B cell (primary cell): ENCODE measurements around the gene NAMPT. TPM values are rescaled to one million over a fixed set of nuclear protein-coding genes. Genes with fewer than 3 reads are reported as not detected.
"Not testable (repeated sequence)": the region's sequence is repeated elsewhere in the genome, so short reads cannot be mapped to it uniquely, and the experiment has no call there.

Experiments used
- ATAC-seq: fragments of 200-7000 bp; cut with Tn5 transposase; one replicate; pipeline ENCODE4 v1.10.0; 2021; ENCODE audit warnings: low read depth, mild to moderate bottlenecking, moderate number of reproducible peaks, moderate library complexity
- CTCF ChIA-PET: fragments of 350-600 bp; sonication (Branson Sonifier 250); formaldehyde crosslinking; loops from one replicate; lab custom pipeline; 2021; ENCODE audit warnings: antibody characterized with exemption, inconsistent platforms; lab: Charles Lee
- POLR2A ChIA-PET: fragments of 350-600 bp; sonication (Branson Sonifier 250); formaldehyde crosslinking; loops from one replicate; lab custom pipeline; 2021; ENCODE audit warnings: antibody characterized with exemption; lab: Charles Lee
- DNase-seq: peaks from one replicate; pipeline ENCODE4 v3.0.0; 2013
- H2AFZ ChIP-seq: 2 replicates; pipeline ENCODE4 v1.6.1; 2012; ENCODE audit warnings: mild to moderate bottlenecking, low read depth, low read length; ENCODE audit not compliant: insufficient read depth, poor library complexity, severe bottlenecking
- H3K27ac ChIP-seq, 2 donors: 1 replicate in 1 of 2; 2 replicates in 1 of 2; pipeline ENCODE4 v1.5.1; 2012 to 2013; ENCODE audit warnings: low read length in 2 of 2, mild to moderate bottlenecking in 2 of 2, moderate library complexity in 1 of 2
- H3K27me3 ChIP-seq, 4 experiments: fragments of 200-600 bp in 1 of 4; sonication (generic) in 1 of 4; replicated peaks in 1 of 4; 1 replicate in 2 of 4; 2 replicates in 2 of 4; pipeline versions ENCODE4 v1.6.1 to v1.7.0; 2013 to 2016; ENCODE audit warnings: low read length in 3 of 4, mild to moderate bottlenecking in 2 of 4, mixed read lengths in 1 of 4, moderate library complexity in 1 of 4; ENCODE audit not compliant: insufficient read depth in 4 of 4, control insufficient read depth in 3 of 4; ENCODE audit errors: control extremely low read depth in 1 of 4
- H3K36me3 ChIP-seq, 2 experiments: replicated peaks in 1 of 2; 1 replicate in 1 of 2; 2 replicates in 1 of 2; pipeline versions ENCODE4 v1.6.1 to v1.7.1; 2013; ENCODE audit warnings: low read length in 1 of 2; ENCODE audit not compliant: insufficient read depth in 2 of 2, control insufficient read depth in 1 of 2; ENCODE audit errors: control extremely low read depth in 1 of 2, extremely low read depth in 1 of 2
- H3K4me1 ChIP-seq, 2 donors: fragments of 200-600 bp in 1 of 2; sonication (generic) in 1 of 2; 1 replicate in 1 of 2; 2 replicates in 1 of 2; pipeline versions ENCODE4 v1.5.1 to v1.6.1; 2013 to 2017; ENCODE audit warnings: low read length in 2 of 2; ENCODE audit not compliant: control insufficient read depth in 2 of 2, insufficient read depth in 2 of 2
- H3K4me2 ChIP-seq: replicated peaks from 2 replicates; pipeline ENCODE3; 2012; ENCODE audit warnings: mild to moderate bottlenecking, low read depth, low read length; ENCODE audit not compliant: poor library complexity, severe bottlenecking
- H3K4me3 ChIP-seq, 5 experiments: fragments of 200-600 bp in 1 of 5; sonication (generic) in 1 of 5; 1 replicate in 3 of 5; 2 replicates in 2 of 5; pipeline versions ENCODE4 v1.5.1 to v1.7.0; 2011 to 2016; ENCODE audit warnings: low read length in 4 of 5, mild to moderate bottlenecking in 4 of 5, low read depth in 2 of 5, control low read depth in 1 of 5, moderate library complexity in 1 of 5; ENCODE audit not compliant: insufficient read depth in 1 of 5; ENCODE audit errors: control extremely low read depth in 1 of 5, extremely low read depth in 1 of 5
- H3K79me2 ChIP-seq: fragments of 200-600 bp; sonication (generic); one replicate; pipeline ENCODE4 v1.6.0; 2016; ENCODE audit warnings: low read length; ENCODE audit not compliant: control insufficient read depth, insufficient read depth
- H3K9ac ChIP-seq: fragments of 200-600 bp; sonication (generic); 2 replicates; pipeline ENCODE4 v1.6.1; 2017; ENCODE audit warnings: mild to moderate bottlenecking, low read length, moderate library complexity
- H3K9me3 ChIP-seq, 3 donors: one replicate each; pipeline versions ENCODE4 v1.6.1 to v1.7.1; 2013; ENCODE audit warnings: low read length in 2 of 3; ENCODE audit not compliant: control insufficient read depth in 2 of 3, insufficient read depth in 1 of 3; ENCODE audit errors: control extremely low read depth in 1 of 3
- H4K20me1 ChIP-seq: 2 replicates; pipeline ENCODE4 v1.6.0; 2012; ENCODE audit warnings: mild to moderate bottlenecking, low read length; ENCODE audit not compliant: insufficient read depth, control insufficient read depth, poor library complexity, severe bottlenecking
- H3K27ac Mint-ChIP-seq: one replicate; pipeline ENCODE4 v1.8.0; 2021; ENCODE audit warnings: mixed read lengths
- H3K27me3 Mint-ChIP-seq: one replicate; pipeline ENCODE4 v1.8.0; 2021; ENCODE audit warnings: mixed read lengths
- H3K4me1 Mint-ChIP-seq: one replicate; pipeline ENCODE4 v1.8.0; 2021; ENCODE audit warnings: mixed read lengths
- H3K4me3 Mint-ChIP-seq: one replicate; pipeline ENCODE4 v1.8.0; 2021; ENCODE audit warnings: mixed read lengths
- H3K9me3 Mint-ChIP-seq: one replicate; pipeline ENCODE4 v1.8.0; 2022; ENCODE audit warnings: mixed read lengths; ENCODE audit not compliant: insufficient read depth
- EZH2 ChIP-seq: IDR thresholded peaks from 2 replicates; pipeline ENCODE4 v1.6.1; 2012; ENCODE audit warnings: borderline replicate concordance, low read depth, mild to moderate bottlenecking, moderate library complexity, low read length; ENCODE audit not compliant: insufficient read depth, poor library complexity, severe bottlenecking
- WGBS: methylation state at CpG from one replicate; pipeline ENCODE4 v1.1.5; 2013; ENCODE audit warnings: missing lambda C conversion rate; ENCODE audit not compliant: insufficient coverage; 5-methylcytosine and 5-hydroxymethylcytosine counted together
- intact Hi-C: fragments of 100-400 bp; cut with micrococcal nuclease; formaldehyde crosslinking; loops from one replicate; pipeline ENCODE4 v1.10.0; 2022
- polyA plus RNA-seq: library from polyadenylated mRNA; depleted of rRNA; stranded (reverse); fragments of >200 nt; gene quantifications from 2 replicates; pipeline ENCODE4 v1.2.3, GENCODE V29; 2012
- total RNA-seq, 2 donors: library from RNA; stranded (reverse); fragments of 120-200 nt in 1 of 2; gene quantifications; 1 replicate in 1 of 2; 2 replicates in 1 of 2; pipeline versions ENCODE4 v1.2.3 to v1.2.4, GENCODE V29; 2013 to 2022
- TF ChIP-seq, protein P1 (sequence below): fragments of 200-600 bp; IDR thresholded peaks from one replicate; pipeline ENCODE4 v1.8.0; 2022; ENCODE audit warnings: antibody characterized with exemption, mild to moderate bottlenecking

Gene NAMPT
- total and polyA plus RNA-seq, 2 donors (not counting 1 experiment from before 2014, with no cell fraction given), result 11.6 to 48.8 TPM

- no peaks in the 10 kb centered on the region for H3K9me3 ChIP-seq
- TF ChIP-seq, protein P1, sequence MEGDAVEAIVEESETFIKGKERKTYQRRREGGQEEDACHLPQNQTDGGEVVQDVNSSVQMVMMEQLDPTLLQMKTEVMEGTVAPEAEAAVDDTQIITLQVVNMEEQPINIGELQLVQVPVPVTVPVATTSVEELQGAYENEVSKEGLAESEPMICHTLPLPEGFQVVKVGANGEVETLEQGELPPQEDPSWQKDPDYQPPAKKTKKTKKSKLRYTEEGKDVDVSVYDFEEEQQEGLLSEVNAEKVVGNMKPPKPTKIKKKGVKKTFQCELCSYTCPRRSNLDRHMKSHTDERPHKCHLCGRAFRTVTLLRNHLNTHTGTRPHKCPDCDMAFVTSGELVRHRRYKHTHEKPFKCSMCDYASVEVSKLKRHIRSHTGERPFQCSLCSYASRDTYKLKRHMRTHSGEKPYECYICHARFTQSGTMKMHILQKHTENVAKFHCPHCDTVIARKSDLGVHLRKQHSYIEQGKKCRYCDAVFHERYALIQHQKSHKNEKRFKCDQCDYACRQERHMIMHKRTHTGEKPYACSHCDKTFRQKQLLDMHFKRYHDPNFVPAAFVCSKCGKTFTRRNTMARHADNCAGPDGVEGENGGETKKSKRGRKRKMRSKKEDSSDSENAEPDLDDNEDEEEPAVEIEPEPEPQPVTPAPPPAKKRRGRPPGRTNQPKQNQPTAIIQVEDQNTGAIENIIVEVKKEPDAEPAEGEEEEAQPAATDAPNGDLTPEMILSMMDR, result no peak
- TF ChIP-seq EZH2, result no peak
- no peak overlapping the region for H3K27ac Mint-ChIP-seq
- H3K79me2 ChIP-seq, result no peaks in the 10 kb centered on the region
- POLR2A ChIA-PET, result no interaction called here
- no peaks in the 10 kb centered on the region for H3K9me3 Mint-ChIP-seq
- no peaks in the 10 kb centered on the region for H3K4me1 Mint-ChIP-seq
- DNase-seq, result no peak
- H3K27me3 Mint-ChIP-seq, result peaks cover 11% of the 10 kb centered on the region
- no peak overlapping the region for H2AFZ ChIP-seq
- WGBS, result 87% methylated on average over 4 of the region's 7 CpGs
- CTCF ChIA-PET, result no interaction called here
- H4K20me1 ChIP-seq, result no peaks in the 10 kb centered on the region
- no peak for ATAC-seq
- H3K4me3 Mint-ChIP-seq, result no peak overlapping the region
- H3K9ac ChIP-seq, result no peak overlapping the region
- H3K4me3 ChIP-seq, result no peak overlapping the region
- no peaks in the 10 kb centered on the region for H3K4me1 ChIP-seq
- intact Hi-C loops, result no loop called here
- H3K4me2 ChIP-seq, result no peak overlapping the region
- no peaks in the 10 kb centered on the region for H3K36me3 ChIP-seq
- no peak overlapping the region for H3K27ac ChIP-seq
- no peaks in the 10 kb centered on the region for H3K27me3 ChIP-seq
Measured at GRCh38 chr7:106326594-106327537, 42.1 kb upstream of the NAMPT start.

DNA sequence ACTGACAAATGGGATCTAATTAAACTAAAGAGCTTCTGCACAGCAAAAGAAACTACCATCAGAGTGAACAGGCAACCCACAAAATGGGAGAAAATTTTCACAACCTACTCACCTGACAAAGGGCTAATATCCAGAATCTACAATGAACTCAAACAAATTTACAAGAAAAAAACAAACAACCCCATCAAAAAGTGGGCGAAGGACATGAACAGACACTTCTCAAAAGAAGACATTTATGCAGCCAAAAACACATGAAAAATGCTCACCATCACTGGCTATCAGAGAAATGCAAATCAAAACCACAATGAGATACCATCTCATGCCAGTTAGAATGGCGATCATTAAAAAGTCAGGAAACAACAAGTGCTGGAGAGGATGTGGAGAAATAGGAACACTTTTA, 39.7 kb upstream of the NAMPT start:
- CTCF ChIA-PET, H4K20me1 ChIP-seq, H3K9me3 ChIP-seq, H3K4me3 Mint-ChIP-seq, H3K4me2 ChIP-seq, H3K9me3 Mint-ChIP-seq, H3K4me1 ChIP-seq, H2AFZ ChIP-seq, H3K4me3 ChIP-seq, ATAC-seq, H3K27ac Mint-ChIP-seq, H3K36me3 ChIP-seq, POLR2A ChIA-PET, DNase-seq, H3K27ac ChIP-seq, intact Hi-C loops, H3K79me2 ChIP-seq, H3K9ac ChIP-seq, H3K4me1 Mint-ChIP-seq, H3K27me3 ChIP-seq, H3K27me3 Mint-ChIP-seq: not testable (repeated sequence)
- no CpG with 5 or more reads among the region's 2 CpGs for WGBS

DNA sequence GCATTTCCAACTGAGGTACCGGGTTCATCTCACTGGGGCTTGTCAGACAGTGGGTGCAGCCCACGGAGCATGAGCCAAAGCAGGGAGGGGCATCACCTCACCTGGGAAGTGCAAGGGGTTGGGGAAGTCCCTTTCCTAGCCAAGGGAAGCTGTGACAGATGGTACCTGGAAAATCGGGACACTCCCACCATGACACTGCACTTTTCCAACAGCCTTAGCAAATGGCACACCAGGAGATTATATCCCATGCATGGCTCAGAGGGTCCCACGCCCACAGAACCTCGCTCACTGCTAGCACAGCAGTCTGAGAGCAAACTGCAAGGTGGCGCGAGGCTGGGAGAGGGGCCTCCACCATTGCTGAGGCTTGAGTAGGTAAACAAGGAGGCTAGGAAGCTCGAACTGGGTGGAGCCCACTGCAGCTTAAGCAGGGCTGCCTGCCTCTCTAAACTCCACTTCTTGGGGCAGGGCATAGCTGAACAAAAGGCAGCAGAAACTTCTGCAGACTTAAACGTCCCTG, 35.5 kb upstream of the NAMPT start:
- CTCF ChIA-PET, intact Hi-C loops, DNase-seq, H3K27ac Mint-ChIP-seq, H3K27ac ChIP-seq, H3K9ac ChIP-seq, ATAC-seq, H3K4me1 ChIP-seq, H3K4me3 Mint-ChIP-seq, H3K4me3 ChIP-seq, H3K27me3 ChIP-seq, H3K9me3 Mint-ChIP-seq, H3K36me3 ChIP-seq, H3K4me1 Mint-ChIP-seq, H4K20me1 ChIP-seq, H3K4me2 ChIP-seq, POLR2A ChIA-PET, H2AFZ ChIP-seq, H3K9me3 ChIP-seq, H3K79me2 ChIP-seq: not testable (repeated sequence)
- H3K27me3 Mint-ChIP-seq, result peaks cover 25% of the 10 kb centered on the region
- WGBS, result 87% methylated on average over 8 of the region's 9 CpGs
